ENCODE results near the gene ZMYM2. TPM values are rescaled to one million over a fixed set of nuclear protein-coding genes. Genes with fewer than 3 reads are reported as not detected.

Gene ZMYM2
- total and polyA plus RNA-seq, 2 of the 13 experiments (the other 11 are each of a cell fraction or from before 2014, with no cell fraction given): 22.4 to 40.8 TPM

- Histone ChIP-seq H3K9me3 (ENCODE audit: low read length) (no peaks in the 10 kb centered on the region), H3K4me1 (ENCODE audit: insufficient read depth, low read length) (no peaks in the 10 kb centered on the region), H3K4me2 (ENCODE audit: low read depth, low read length) (no peak overlapping the region), H3K36me3 (replicated peaks in 1 of 2; ENCODE audit: control insufficient read depth in 1 of 2, insufficient read depth in 2 of 2, low read length in 2 of 2) (peaks cover 3 to 14% of the 10 kb centered on the region in 2 experiments; a peak in 4 of 5 replicates), H3K4me3 (replicated peaks in 1 of 3; ENCODE audit: insufficient read depth in 1 of 3, low read depth in 2 of 3, low read length in 3 of 3) (no peak overlapping the region), H2AFZ (ENCODE audit: low read length) (no peak overlapping the region), H3K27ac (ENCODE audit: extremely low read length, insufficient read depth, low read length) (no peak overlapping the region), H4K20me1 (ENCODE audit: insufficient read depth, low read length) (no peaks in the 10 kb centered on the region), H3K79me2 (ENCODE audit: insufficient read depth, low read length) (no peaks in the 10 kb centered on the region), H3K9ac (ENCODE audit: insufficient read depth, low read depth, low read length) (no peak overlapping the region), H3K27me3 (ENCODE audit: control insufficient read depth in 1 of 2, insufficient read depth in 2 of 2, low read length in 2 of 2) (no peaks in the 10 kb centered on the region)
- DNase-seq (ENCODE audit: low spot score) (no peak), FAIRE-seq (no peak), ATAC-seq (no peak)
- intact Hi-C loops (cut with micrococcal nuclease; ENCODE audit: unreplicated experiment) (no loop called here), in situ Hi-C loops (cut with HindIII; ENCODE audit: extremely low pct_ligation_motif_present, low pct_unique_long_range_greater_than_20kb) (no loop called here)
- TF ChIP-seq ZNF816 (CRISPR knock-in tag; IDR thresholded peaks at IDR 0.05; ENCODE audit: borderline replicate concordance) (no peak), RFXANK (CRISPR knock-in tag; IDR thresholded peaks at IDR 0.05) (no peak), SMAD9 (CRISPR knock-in tag; IDR thresholded peaks at IDR 0.05) (no peak), FOXA1 (IDR thresholded peaks at IDR 0.05) (no peak), FOXA1 (CRISPR knock-in tag; IDR thresholded peaks at IDR 0.05) (no peak), KDM5A (IDR thresholded peaks at IDR 0.05; ENCODE audit: borderline replicate concordance, low read length) (no peak), RXRB (CRISPR knock-in tag; IDR thresholded peaks at IDR 0.05; ENCODE audit: borderline replicate concordance) (no peak), SAP130 (CRISPR knock-in tag; IDR thresholded peaks at IDR 0.05; ENCODE audit: low read depth) (no peak), ERF (CRISPR knock-in tag; IDR thresholded peaks at IDR 0.05) (no peak), CREB3 (CRISPR knock-in tag; IDR thresholded peaks at IDR 0.05) (no peak)
- TF ChIP-seq, protein P1, sequence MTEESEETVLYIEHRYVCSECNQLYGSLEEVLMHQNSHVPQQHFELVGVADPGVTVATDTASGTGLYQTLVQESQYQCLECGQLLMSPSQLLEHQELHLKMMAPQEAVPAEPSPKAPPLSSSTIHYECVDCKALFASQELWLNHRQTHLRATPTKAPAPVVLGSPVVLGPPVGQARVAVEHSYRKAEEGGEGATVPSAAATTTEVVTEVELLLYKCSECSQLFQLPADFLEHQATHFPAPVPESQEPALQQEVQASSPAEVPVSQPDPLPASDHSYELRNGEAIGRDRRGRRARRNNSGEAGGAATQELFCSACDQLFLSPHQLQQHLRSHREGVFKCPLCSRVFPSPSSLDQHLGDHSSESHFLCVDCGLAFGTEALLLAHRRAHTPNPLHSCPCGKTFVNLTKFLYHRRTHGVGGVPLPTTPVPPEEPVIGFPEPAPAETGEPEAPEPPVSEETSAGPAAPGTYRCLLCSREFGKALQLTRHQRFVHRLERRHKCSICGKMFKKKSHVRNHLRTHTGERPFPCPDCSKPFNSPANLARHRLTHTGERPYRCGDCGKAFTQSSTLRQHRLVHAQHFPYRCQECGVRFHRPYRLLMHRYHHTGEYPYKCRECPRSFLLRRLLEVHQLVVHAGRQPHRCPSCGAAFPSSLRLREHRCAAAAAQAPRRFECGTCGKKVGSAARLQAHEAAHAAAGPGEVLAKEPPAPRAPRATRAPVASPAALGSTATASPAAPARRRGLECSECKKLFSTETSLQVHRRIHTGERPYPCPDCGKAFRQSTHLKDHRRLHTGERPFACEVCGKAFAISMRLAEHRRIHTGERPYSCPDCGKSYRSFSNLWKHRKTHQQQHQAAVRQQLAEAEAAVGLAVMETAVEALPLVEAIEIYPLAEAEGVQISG (CRISPR knock-in tag; IDR thresholded peaks at IDR 0.05): no peak
- POLR2A ChIA-PET: no interaction called here
- CTCF ChIA-PET (ENCODE audit: low intra/inter-chr PET ratio, low total read pairs): no interaction called here
- no TSS peak for BruUV-seq (replicated peaks)
- 92% methylated on average over 2 of the region's 2 CpGs for WGBS (ENCODE audit: low lambda C conversion rate)
Measured at GRCh38 chr13:20054586-20054985, 96.1 kb downstream of the ZMYM2 start.
